22Rv1 (cell line): ENCODE data around the gene C21orf58.
"Not testable (repeated sequence)": the region's sequence is repeated elsewhere in the genome, so short reads cannot be mapped to it uniquely, and the experiment has no call there.

ENCODE experiments used
- H3K27ac ChIP-seq: fragments of 450-650 bp; 2 replicates; pipeline ENCODE4 v1.5.1; 2017
- ZFX ChIP-seq: fragments of 450-650 bp; IDR thresholded peaks from 2 replicates; pipeline ENCODE4 v1.6.1; 2017; ENCODE audit warnings: antibody characterized with exemption, borderline replicate concordance
- TF ChIP-seq, protein P1 (sequence below): fragments of 450-650 bp; IDR thresholded peaks from 2 replicates; pipeline ENCODE4 v1.5.1; 2017; ENCODE audit warnings: mild to moderate bottlenecking

The C21orf58 gene

DNA sequence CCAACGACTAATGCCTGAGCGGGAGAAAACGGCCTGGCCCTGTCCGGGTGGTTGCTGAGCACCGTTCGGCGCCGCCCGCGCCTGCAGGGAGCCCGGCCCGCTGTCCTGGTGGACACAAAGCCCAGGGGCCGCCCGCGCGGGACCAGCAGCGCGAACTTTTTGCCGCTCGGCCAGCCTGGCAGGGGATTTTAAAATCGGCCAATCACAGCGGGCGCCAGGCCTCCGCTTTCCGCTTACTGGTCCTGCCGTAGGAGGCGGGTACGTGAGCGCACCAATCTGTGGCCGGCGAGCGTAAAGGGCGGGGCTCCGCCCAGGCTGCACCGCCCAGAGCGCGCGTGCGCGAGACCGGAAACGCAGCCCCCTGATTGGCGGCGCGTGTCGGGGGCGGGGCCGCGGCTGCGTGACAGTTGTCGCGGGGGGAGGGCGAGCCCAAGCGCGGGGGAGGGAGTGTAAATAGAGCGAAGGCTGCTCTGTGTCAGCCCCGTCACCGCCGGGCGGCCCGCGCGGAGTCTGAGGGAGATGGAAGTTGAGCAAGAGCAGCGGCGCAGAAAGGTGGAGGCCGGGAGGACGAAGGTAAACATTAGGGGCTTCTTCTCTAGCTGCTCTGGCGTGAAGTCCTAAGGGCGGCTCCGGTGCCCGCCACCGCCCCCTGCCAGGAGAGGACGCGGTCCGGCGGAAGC, at the start of gene C21orf58, which contains the start of gene PCNT:
Gene C21orf58, minus strand, starts transcription at position 161 of the 680 bp plus-strand sequence. CDS start 1,132 bp downstream, outside the sequence.
Gene PCNT, plus strand, starts transcription at position 447 of the 680 bp plus-strand sequence. Its CDS starts 73 bp downstream, at position 520.
- peak within 1 kb of the TSS; percentile 99 for H3K27ac ChIP-seq
- TF ChIP-seq ZFX: no peak
- TF ChIP-seq, protein P1, sequence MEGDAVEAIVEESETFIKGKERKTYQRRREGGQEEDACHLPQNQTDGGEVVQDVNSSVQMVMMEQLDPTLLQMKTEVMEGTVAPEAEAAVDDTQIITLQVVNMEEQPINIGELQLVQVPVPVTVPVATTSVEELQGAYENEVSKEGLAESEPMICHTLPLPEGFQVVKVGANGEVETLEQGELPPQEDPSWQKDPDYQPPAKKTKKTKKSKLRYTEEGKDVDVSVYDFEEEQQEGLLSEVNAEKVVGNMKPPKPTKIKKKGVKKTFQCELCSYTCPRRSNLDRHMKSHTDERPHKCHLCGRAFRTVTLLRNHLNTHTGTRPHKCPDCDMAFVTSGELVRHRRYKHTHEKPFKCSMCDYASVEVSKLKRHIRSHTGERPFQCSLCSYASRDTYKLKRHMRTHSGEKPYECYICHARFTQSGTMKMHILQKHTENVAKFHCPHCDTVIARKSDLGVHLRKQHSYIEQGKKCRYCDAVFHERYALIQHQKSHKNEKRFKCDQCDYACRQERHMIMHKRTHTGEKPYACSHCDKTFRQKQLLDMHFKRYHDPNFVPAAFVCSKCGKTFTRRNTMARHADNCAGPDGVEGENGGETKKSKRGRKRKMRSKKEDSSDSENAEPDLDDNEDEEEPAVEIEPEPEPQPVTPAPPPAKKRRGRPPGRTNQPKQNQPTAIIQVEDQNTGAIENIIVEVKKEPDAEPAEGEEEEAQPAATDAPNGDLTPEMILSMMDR: no peak

- H3K27ac ChIP-seq: not testable (repeated sequence)
Measured at GRCh38 chr21:46372947-46373346, 49.3 kb upstream of the C21orf58 start.

DNA sequence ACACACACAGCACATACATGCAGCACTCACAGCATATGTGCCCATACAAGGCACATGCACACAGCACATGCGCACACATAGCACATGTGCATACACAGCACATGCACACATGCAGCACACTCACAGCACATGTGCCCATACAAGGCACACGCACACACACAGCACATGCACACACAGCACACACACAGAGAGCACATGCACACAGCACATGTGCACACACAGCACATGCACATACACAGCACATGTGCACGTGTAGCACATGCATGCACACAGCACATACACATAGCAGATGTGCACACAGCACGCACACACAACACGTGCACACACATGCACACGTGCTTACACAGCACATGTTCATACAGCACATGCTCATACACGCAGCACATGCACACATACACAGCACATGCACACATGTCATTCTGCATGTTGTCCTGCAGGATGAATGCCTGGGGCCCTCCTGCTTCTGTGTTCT, 48.4 kb upstream of the C21orf58 start:
- TF ChIP-seq, protein P1: no peak
- TF ChIP-seq ZFX: no peak
- no peak overlapping the region for H3K27ac ChIP-seq

DNA sequence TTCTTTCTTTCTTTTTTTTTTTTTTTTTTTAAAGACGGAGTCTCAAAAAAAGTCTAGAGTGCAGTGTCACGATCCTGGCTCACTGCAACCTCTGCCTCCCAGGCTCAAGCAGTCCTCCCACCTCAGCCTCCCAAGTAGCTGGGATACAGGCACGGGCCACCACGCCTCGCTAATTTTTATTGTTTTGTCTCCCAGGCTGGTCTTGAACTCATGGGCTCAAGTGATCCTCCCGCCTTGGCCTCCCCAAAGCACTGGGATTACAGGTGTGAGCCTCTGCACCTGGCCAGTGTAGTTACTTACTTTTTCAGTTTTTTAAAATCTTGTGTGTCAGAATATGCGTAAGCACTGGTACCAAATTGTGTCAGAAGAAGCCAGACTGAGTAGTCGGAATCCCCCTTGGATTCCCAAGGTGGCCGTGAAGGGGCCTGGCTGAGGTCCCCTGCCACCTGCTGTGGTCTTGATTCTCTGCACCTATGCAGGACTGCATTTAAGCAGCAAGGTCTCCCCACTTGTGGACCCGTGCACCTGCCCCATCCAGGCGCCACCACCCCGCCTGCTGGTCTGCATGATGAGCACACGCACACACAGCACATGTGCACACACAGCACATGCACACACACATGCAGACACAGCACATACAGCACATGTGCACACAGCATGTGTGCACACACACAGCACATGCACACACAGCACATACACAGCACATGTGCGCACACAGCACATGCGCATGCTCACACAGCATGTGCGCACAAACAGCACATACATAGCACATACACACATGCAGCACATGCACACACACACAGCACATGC, 47.7 kb upstream of the C21orf58 start:
- no peak for TF ChIP-seq ZFX
- TF ChIP-seq, protein P1: no peak
- no peak overlapping the region for H3K27ac ChIP-seq

GRCh38 chr21:46369520-46370235, 46.0 kb upstream of the C21orf58 start:
- TF ChIP-seq, protein P1: no peak
- no peak for TF ChIP-seq ZFX
- H3K27ac ChIP-seq: no peak overlapping the region

DNA sequence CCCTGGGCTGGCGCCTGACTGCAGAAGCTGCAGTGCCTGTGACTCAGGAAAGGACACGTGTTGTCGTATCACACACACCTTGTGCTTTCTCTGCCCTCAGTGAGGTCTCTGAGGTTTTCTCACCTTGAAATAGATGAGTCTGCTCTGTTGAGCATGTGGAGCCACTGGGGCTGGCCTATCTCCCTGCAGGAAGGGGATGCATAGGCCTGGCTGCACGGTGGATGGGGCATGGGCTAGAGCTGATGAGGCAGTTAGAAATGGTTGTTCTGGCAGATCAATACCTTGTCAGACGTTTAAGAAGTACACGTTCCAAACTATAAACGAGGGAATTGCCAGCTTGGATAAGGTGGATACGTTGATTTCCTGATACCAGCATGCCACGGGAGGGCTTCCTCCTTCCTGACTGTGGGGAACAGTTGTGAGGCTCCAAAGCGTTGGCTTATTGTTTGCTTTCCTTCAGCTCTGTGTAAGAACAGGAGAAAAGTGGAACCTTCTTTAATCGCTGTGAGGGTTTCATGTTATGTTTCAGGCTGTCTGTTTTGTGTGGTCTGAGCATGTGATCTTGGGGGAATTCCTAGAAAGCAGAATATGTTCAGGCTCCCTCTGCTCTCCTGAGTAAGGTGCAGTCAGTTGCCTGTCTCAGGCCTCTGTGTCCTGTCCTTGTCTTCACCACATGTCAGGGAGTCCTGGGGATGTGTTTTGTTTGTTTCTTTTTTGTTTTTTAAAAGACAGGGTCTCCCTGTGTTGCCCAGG, 45.0 kb upstream of the C21orf58 start:
- H3K27ac ChIP-seq: no peak overlapping the region
- no peak for TF ChIP-seq ZFX
- TF ChIP-seq, protein P1: no peak

DNA sequence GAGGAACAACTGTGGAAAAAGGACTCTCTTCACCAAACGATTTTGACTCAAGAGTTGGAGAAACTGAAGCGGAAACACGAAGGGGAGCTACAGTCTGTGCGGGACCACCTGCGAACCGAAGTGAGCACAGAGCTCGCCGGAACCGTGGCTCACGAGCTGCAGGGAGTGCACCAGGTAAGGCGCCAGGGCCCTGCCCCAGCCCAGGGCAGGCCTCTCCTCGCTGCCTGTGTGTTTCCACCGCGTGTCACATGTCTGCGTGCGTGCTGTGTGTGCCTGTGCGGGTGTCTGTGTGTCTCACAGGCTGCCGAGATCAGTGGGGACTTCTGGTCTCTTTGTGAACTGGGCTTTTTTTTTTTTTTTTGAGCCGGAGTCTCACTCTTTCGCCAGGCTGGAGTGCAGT, 43.3 kb upstream of the C21orf58 start:
- TF ChIP-seq, protein P1: no peak
- no peak for TF ChIP-seq ZFX
- no peak overlapping the region for H3K27ac ChIP-seq
